HG03354 (cell line): ENCODE measurements around the gene PGF.

ENCODE experiments used
- ATAC-seq: cut with Tn5 transposase; IDR thresholded peaks from one replicate; pipeline ENCODE4 v1.9.1; 2021; ENCODE audit warnings: mild to moderate bottlenecking; ENCODE audit not compliant: unreplicated experiment, poor library complexity, severe bottlenecking

The PGF gene

GRCh38 chr14:74979442-74980397 lies 24.3 kb upstream of the PGF start:
- ATAC-seq: no peak

- no peak for ATAC-seq
These were observed 23.6 kb upstream of the PGF start for GRCh38 chr14:74979029-74979428.

- no peak for ATAC-seq
These were observed 23.1 kb upstream of the PGF start for GRCh38 chr14:74978416-74978947.

GRCh38 chr14:74977901-74978385 lies 22.5 kb upstream of the PGF start:
- no peak for ATAC-seq

GRCh38 chr14:74977164-74977900 lies 21.9 kb upstream of the PGF start:
- no peak for ATAC-seq

- ATAC-seq: no peak
These were observed 21.1 kb upstream of the PGF start for GRCh38 chr14:74976264-74977113.

GRCh38 chr14:74975059-74975810 lies 19.8 kb upstream of the PGF start:
- no peak for ATAC-seq

GRCh38 chr14:74974364-74975058 lies 19.1 kb upstream of the PGF start:
- no peak for ATAC-seq

- ATAC-seq: no peak
These were observed 18.5 kb upstream of the PGF start for GRCh38 chr14:74973905-74974363.

GRCh38 chr14:74973003-74973653 lies 17.7 kb upstream of the PGF start:
- no peak for ATAC-seq

GRCh38 chr14:74968811-74969210 lies 13.4 kb upstream of the PGF start:
- ATAC-seq: no peak

GRCh38 chr14:74965486-74966153 lies 10.2 kb upstream of the PGF start:
- no peak for ATAC-seq

- no peak for ATAC-seq
These were observed 9.5 kb upstream of the PGF start for GRCh38 chr14:74964787-74965485.

- no peak for ATAC-seq
These were observed 8.4 kb upstream of the PGF start for GRCh38 chr14:74963705-74964271.

- ATAC-seq: no peak
These were observed 7.8 kb upstream of the PGF start for GRCh38 chr14:74963178-74963704.

GRCh38 chr14:74962493-74962892 lies 7.1 kb upstream of the PGF start:
- ATAC-seq: no peak
